ENCODE data around the gene ATP8A2.

ATP8A2 gene

GRCh38 chr13:25585000-25585399 lies 213.2 kb downstream of the ATP8A2 start:
- Histone ChIP-seq H3K9me3 (replicated peaks; ENCODE audit: insufficient read depth, low read length) (no peaks in the 10 kb centered on the region), H3K79me2 (ENCODE audit: low read length) (no peaks in the 10 kb centered on the region), H4K20me1 (ENCODE audit: insufficient read depth, low read length) (no peaks in the 10 kb centered on the region), H3K36me3 (replicated peaks; ENCODE audit: insufficient read depth, low read length) (no peaks in the 10 kb centered on the region), H3K4me3 (ENCODE audit: low read length) (no peak overlapping the region), H3K9ac (ENCODE audit: low read length) (no peak overlapping the region), H3F3A (ENCODE audit: insufficient read depth, low read length) (no peaks in the 10 kb centered on the region), H3K27ac (ENCODE audit: low read length) (no peak overlapping the region), H2AFZ (ENCODE audit: low read length) (no peak overlapping the region), H3K4me2 (ENCODE audit: low read depth, low read length) (no peak overlapping the region), H3K4me1 (ENCODE audit: low read length) (no peaks in the 10 kb centered on the region), H3K9me2 (replicated peaks; ENCODE audit: insufficient read depth, low read length) (no peaks in the 10 kb centered on the region), H3K27me3 (replicated peaks; ENCODE audit: insufficient read depth, low read length) (no peaks in the 10 kb centered on the region)
- TF ChIP-seq EZH2phosphoT487 (IDR thresholded peaks at IDR 0.05; ENCODE audit: low read length), result no peak
- TF ChIP-seq EZH2 (optimal IDR thresholded peaks at IDR 0.05; ENCODE audit: low read depth, low read length), result no peak
- no peak for TF ChIP-seq CTCF (IDR thresholded peaks at IDR 0.05; ENCODE audit: low read length)
- no peak for DNase-seq

- H3K36me3 ChIP-seq (replicated peaks; ENCODE audit: insufficient read depth, low read length), result no peaks in the 10 kb centered on the region
- no peaks in the 10 kb centered on the region for H4K20me1 ChIP-seq (ENCODE audit: insufficient read depth, low read length)
- H3K9me2 ChIP-seq (replicated peaks; ENCODE audit: insufficient read depth, low read length), result no peaks in the 10 kb centered on the region
- no peak overlapping the region for H3K4me2 ChIP-seq (ENCODE audit: low read depth, low read length)
- TF ChIP-seq EZH2 (optimal IDR thresholded peaks at IDR 0.05; ENCODE audit: low read depth, low read length) (no peak), CTCF (IDR thresholded peaks at IDR 0.05; ENCODE audit: low read length) (no peak), EZH2phosphoT487 (IDR thresholded peaks at IDR 0.05; ENCODE audit: low read length) (no peak)
- no peaks in the 10 kb centered on the region for H3K4me1 ChIP-seq (ENCODE audit: low read length)
- H3K27me3 ChIP-seq (replicated peaks; ENCODE audit: insufficient read depth, low read length), result no peaks in the 10 kb centered on the region
- no peaks in the 10 kb centered on the region for H3F3A ChIP-seq (ENCODE audit: insufficient read depth, low read length)
- DNase-seq, result no peak
- no peaks in the 10 kb centered on the region for H3K79me2 ChIP-seq (ENCODE audit: low read length)
- no peak overlapping the region for H2AFZ ChIP-seq (ENCODE audit: low read length)
- no peak overlapping the region for H3K27ac ChIP-seq (ENCODE audit: low read length)
- no peak overlapping the region for H3K4me3 ChIP-seq (ENCODE audit: low read length)
- no peaks in the 10 kb centered on the region for H3K9me3 ChIP-seq (replicated peaks; ENCODE audit: insufficient read depth, low read length)
- H3K9ac ChIP-seq (ENCODE audit: low read length), result no peak overlapping the region
Observed at GRCh38 chr13:25587326-25587980, 215.7 kb downstream of the ATP8A2 start.

- Histone ChIP-seq H3K27ac (ENCODE audit: low read length) (no peak overlapping the region), H3F3A (ENCODE audit: insufficient read depth, low read length) (no peaks in the 10 kb centered on the region), H3K36me3 (replicated peaks; ENCODE audit: insufficient read depth, low read length) (no peaks in the 10 kb centered on the region), H3K9me2 (replicated peaks; ENCODE audit: insufficient read depth, low read length) (no peaks in the 10 kb centered on the region), H2AFZ (ENCODE audit: low read length) (no peak overlapping the region), H3K4me2 (ENCODE audit: low read depth, low read length) (no peak overlapping the region), H3K9ac (ENCODE audit: low read length) (no peak overlapping the region), H3K4me3 (ENCODE audit: low read length) (no peak overlapping the region), H4K20me1 (ENCODE audit: insufficient read depth, low read length) (no peaks in the 10 kb centered on the region), H3K4me1 (ENCODE audit: low read length) (no peaks in the 10 kb centered on the region), H3K9me3 (replicated peaks; ENCODE audit: insufficient read depth, low read length) (no peaks in the 10 kb centered on the region), H3K27me3 (replicated peaks; ENCODE audit: insufficient read depth, low read length) (no peaks in the 10 kb centered on the region), H3K79me2 (ENCODE audit: low read length) (no peaks in the 10 kb centered on the region)
- no peak for DNase-seq
- no peak for TF ChIP-seq CTCF (IDR thresholded peaks at IDR 0.05; ENCODE audit: low read length)
- TF ChIP-seq EZH2 (optimal IDR thresholded peaks at IDR 0.05; ENCODE audit: low read depth, low read length), result no peak
- no peak for TF ChIP-seq EZH2phosphoT487 (IDR thresholded peaks at IDR 0.05; ENCODE audit: low read length)
Observed at GRCh38 chr13:25588336-25589060, 216.7 kb downstream of the ATP8A2 start.

All from MM.1S (cell line).